Skin of body (tissue), 2 donors: Measurements from ENCODE around the gene NAV2. TPM values are rescaled to one million over a fixed set of nuclear protein-coding genes. Genes with fewer than 3 reads are reported as not detected.
"Not testable (repeated sequence)": the region's sequence is repeated elsewhere in the genome, so short reads cannot be mapped to it uniquely, and the experiment has no call there.

Experiments used
- DNase-seq: peaks from one replicate; lab custom pipeline; 2025; lab: John Stamatoyannopoulos, UW
- total RNA-seq: library from RNA; depleted of rRNA; stranded (reverse); fragments of >200 nt; gene quantifications from one replicate; pipeline ENCODE4 v1.2.3, GENCODE V29; 2014

The NAV2 gene
- total RNA-seq, 1 donor from 2014 or later: 13.6 TPM

DNA sequence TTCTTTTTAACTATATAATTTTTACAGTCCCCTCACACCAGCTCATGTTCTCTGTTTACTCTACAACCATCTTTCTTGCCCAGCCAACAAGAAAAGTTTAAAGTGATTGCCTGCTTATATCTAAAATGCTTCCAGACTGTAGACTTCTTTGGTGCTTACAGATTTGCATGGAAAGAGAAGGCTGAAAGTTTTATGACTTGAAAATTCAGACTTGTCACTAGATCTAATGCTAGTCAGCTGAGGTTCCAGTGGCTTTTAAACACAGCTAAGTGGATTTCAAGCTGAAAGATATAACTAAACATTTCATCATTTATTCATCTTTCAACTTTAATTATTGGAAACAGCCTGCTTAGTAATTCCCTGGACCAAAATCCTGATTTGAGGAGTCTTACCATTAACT, 178.4 kb downstream of the NAV2 start:
- no peak for DNase-seq

DNA sequence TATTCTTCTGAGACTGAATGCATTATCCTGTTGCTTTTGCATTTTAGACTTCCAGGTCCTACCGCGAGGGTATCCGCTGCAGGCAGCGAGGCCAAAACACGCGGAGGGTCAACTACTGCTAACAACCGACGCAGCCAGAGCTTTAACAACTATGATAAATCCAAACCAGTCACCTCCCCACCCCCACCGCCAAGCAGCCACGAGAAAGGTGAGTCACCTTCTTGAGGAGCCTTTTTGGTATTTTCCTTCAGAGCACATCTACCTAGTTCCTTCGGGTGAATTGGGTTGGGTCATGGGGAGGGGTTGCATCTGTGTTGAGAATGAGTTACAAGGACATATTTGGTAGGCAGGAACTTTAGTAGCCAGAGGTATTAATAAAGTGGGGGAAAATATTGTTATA, 179.8 kb downstream of the NAV2 start:
- no peak for DNase-seq

DNA sequence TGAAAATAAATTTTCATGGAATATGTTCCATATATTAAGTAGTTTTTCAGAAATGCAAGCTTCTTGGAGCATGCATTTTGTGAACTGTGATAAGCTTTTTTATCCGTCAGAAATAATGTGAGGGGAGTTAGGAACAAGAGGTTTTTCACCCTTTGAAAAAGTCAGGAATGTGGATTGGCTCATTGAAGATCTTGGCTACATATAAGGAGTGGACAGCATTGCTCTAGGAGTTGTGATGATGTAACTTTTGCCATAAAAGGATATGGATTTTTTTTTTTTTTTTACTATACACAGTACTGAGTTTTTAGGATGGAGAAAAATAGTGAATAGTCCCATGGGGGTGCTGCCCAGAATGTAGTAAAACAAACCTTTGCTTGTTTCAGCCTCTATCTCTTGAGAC, 180.2 kb downstream of the NAV2 start:
- no peak for DNase-seq

DNA sequence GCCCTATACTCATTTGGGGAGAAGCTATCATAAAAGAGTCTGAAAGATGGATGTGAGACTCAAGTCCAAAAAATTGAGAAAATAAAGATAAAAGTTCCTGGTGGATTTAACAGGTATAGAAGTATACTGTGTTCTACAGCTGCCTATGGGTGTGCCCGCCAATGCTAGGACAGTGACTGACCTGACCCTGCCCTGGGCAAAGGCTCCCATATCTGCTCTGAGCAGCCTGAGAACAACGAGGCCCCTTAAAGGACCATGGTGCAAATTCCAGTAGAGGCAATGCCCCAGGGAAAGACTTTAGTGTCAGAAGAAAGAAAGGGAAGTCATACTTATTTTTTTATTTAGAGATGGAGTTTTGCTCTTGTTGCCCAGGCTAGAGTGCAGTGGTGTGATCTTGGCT, 181.8 kb downstream of the NAV2 start:
- no peak for DNase-seq

DNA sequence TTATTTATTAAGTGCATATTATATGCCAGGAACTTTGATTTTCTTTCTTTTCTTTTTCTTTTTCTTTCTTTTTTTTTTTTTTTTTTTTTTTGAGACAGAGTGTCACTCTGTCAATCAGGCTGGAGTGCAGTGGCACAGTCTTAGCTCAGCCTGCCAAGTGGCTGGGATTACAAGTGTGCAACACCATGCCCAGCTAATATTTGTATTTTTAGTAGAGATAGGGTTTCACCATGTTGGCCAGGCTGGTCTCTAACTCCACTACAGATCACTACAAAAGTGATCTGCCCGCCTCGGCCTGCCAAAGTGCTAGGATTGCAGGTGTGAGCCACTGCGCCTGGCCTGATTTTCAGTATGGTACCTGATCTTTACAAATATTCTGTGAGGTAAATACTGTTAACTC, 182.4 kb downstream of the NAV2 start:
- not testable (repeated sequence) for DNase-seq

DNA sequence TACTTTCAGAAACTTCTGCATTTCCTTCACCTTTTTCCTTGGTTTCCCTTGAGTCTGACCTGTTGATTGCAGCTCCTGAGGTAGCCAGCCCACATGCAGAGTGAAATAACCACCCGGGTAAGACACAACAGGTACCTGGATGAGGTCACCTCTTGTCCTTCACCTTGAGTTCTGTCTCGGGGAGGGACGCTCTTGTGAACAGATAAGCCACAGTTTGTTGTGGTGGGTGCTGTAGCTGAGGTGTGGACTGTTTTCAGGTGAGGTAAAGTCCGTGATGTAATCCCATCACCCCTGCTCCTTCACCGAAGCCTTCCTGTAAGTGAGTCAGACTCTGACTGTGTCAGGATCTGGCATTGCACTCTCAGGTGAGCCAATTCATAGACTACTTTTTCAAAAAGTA, 183.1 kb downstream of the NAV2 start:
- DNase-seq: no peak

DNA sequence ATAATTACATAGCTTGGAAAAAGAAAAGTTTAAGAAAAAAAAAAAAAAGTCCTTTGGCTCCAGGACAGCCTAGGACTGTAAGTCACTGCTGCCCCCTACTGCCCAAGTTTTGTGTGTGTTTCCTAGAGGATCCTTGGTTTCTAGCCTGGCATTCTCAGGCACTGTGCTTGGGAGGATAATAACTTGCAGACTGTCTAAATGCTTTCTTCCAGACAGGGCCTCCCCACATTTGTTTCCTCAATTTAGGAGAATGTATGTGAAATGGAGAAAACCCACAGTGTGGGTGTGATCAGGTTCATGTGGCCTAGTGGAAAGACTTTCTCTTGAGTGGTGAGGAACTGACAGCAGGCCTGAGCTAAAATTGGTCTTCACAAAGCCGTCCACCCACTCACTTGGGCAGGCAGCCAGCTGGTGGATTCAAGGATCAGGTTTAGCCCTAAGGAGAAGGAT, 191.0 kb downstream of the NAV2 start:
- peak; percentile 71 for DNase-seq

DNA sequence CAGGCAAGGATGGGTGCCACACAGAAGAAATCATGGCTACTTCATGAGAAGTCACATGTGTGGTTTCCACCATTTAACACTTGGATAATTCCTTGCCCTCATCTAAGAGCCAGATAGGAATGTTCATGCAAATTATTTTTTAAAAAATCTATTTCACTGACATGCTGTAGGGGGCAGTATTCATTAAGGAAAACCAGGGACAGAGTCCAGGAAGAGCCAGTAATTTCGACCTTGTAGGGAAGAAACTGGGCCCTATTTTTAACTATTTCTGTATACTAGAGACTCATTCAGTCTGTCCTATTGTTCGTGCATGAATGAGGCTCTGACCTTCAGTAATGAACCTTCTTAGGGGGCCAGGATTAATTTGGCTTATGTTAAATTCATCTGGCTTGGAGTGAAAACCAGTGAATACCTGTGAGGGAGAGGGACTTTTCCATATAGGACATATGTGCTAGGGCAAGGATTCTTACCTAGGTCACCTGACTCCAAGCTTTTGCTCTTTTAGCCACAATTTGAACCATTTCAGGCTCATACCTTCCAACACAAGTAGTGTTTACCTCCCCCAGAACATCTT, 192.7 kb downstream of the NAV2 start:
- peak; percentile 7 for DNase-seq

DNA sequence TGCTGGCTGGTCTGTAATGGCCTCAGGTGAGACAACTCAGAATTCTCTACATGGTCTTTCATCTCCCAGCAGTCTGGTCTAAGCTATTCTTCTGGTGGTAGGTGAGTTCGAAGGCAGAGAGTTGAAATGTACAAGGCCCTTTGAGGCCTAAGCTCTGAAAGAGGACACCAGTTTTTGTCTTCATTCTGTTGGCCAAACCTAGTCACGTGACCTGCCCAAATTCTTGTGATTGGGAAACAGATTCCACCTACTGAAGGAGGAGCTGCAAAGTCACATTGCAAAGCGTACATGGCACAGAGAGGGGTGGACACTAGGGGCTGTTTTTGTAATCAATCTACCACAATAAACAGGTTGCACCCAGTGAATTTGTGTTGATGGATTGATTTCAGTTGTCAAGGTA, 193.5 kb downstream of the NAV2 start:
- no peak for DNase-seq

DNA sequence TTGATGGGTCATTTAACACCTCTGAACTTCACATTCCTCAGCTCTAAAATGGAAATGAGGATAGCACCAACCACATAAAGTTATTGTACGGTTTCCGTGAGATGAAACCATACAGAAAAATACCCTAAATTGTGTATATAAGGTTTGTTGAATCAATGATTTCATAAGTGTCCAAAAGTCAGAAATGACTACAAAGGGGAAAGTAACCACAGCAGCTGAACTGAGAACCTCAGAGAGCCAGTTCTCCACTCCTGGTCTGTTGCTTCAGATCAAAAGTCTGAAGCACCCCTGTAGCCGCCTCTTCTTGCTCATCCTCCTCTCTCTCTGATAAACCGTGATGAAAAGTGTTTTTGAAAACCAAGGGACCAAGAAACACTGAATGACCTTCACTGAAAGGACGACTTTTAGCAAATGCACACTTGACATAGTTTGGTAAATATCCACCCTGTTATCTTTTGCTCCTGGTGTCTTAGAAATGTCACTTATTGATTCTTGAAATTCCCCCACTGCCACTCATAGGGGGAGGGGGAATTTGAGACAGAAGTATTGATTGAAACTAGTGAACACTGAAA, 194.5 kb downstream of the NAV2 start:
- no peak for DNase-seq

DNA sequence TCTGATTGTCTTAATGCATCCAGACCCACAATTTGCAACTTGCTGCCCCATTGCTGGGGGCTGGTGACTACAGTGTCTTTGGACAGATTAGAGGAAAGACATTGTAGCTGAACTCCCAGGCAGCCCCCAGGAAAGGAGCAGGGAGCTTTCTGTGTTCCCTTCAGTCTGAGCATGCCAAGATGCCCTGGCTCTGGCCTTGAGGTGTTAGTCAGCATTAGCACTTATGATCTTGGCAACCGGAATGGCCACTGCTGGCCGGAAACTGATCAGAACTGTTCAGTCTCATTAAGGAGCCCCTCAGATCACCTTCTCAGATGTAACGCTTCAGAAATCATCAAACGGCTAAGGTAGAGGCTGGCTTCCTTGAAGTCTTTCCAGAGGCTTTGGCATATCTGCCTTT, 195.2 kb downstream of the NAV2 start:
- DNase-seq: no peak

DNA sequence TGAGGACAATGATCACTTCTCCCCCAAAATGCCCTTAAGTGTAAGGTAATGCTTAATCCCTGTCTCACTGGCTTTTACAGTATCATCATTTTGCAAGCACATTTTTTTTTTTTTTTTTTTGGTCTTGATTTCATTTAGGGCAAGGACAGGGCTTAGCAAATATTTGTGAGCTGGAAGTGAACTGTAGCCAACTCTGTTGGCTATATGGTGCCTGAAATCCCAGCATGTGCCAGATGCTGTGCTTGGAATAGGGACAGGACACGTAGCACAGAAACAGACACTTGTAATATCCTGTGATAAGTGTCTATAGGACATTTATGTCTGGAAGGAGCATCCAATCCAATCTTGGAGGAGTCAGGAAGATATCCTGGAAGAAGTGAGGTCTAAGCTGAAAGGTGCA, 198.3 kb downstream of the NAV2 start:
- DNase-seq: no peak

DNA sequence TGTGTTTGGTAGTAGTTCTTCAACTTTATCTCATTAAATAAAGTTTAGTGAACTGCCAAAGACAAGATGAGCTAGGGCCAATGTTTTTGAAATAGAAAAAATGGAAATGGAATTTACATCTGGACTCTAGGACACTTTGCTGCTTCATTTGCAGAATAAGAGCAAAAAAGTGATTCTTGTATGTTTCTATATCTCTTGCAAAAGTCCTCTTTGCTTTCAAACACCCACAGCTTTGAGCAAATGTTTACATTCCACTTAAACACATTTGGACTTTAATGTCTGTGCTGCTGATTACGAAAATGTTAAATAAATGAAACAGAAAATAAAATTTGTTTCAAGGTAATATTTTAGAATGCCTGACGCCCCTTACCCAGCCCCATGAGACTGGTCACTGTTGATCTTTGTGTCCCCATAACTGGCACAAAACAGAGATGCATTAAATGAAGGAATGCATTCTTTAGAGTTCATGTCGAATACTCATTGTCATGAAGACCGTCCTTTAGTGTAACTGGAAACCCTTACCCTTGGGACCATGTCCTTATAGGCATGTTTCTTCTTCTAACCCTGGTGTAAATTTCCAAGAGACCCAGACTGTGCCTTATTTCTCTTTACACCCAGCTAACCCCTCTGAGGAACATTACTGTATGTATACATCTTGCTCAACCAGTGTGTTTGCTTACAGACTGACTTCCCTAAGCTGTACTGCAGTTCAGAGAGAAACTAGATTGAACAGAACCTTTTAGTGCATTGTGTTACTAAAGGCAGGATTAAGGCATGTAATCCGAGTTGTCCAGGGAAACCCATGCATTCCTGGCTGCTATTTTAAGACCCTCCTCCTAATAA, 199.7 kb downstream of the NAV2 start:
- DNase-seq: no peak

DNA sequence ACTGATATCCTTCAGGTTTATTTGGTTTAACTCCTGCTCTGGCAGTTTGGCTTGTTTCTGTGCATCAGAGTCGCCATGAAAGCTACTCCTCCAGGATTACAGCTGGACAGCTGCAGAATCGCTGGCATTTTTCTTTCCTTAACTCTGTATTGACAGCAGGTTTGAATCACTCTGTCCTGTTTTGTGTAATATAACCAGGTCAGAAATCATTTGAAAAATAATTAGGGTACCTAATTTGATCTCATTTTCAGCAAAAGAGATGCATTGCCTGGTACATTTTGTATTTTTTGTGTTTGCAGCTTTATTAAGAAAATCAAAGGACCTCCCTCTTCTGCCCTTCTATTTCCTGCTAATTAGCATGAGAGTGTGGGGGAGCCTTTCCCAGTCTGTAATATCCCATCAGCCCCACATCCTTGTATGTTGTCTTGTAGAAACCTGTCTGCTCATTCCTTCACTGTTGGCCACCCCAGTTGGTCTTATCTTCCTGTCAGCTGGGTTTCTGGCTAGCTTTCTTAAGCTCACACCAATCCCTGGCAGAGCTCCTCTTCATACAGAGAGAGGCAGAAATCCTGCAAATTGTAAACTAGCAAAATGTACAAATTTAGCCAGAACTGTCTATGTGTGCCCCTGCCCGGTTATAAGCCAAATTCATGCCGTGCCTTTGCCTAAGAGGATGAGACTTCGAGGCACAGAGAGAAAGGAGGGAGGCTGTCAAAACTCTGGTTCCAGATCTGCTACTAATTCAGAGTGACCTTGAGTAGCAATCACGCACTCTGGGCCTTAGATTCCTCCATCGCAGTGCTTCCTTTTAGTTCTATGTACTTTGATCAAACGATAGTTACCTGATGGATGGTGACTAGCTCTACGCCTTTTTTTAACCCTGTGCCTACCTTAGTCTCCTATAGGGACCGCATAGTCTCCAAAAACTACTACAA, 200.6 kb downstream of the NAV2 start:
- DNase-seq: no peak

DNA sequence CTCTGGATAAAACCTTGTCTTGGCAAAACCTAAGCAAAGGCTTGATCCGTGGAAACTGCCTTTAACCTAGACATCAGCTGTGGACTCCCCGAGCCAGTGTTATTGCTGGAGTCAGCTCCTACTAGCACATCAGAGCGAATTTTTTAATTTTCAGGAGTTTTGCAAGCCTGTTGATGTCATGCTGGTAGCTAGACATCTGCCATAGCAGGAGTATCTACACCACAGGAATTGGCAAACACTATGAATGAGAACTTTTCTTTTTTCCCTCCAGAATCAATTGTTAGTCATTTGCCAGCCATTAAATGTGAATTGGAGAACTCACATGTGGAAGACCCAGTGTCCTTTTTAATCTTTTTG, 201.2 kb downstream of the NAV2 start:
- DNase-seq: no peak

DNA sequence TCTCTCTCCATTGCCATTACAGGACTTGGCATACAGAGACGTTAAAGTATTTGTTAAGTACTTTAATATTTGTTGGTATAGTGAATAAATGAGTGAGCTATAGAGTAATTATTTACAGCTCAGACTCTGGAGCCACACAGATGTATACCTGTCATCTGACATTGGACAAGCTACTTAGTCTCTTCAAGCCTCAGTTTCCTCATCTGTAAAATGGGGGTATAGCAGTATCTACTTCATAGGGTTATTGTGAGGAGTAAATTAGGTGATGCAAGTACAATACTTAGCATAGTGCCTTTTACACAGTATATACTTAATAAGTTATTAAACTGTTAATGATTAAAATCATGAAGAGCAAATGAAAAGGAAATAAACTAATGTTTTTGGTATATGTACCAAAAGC, 203.2 kb downstream of the NAV2 start:
- no peak for DNase-seq

DNA sequence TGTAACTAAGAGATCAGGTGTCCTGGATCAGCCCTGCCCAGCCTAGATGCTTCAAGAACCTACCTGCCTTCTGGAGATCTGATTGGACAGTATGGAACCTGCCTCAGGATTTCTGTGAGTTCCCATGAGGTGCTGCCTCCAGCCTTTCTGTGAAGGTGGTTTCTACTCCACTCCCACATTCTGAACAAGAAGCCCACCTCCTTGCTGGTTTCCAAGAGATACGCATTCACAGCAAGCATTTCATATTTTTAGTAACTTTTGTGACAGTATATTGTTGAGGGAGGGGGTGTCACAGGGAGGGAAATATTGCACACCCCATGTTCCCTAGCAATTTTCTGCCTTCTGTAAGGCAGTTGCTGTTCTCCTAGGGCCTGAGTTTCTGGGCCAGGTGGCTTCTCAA, 204.4 kb downstream of the NAV2 start:
- no peak for DNase-seq

DNA sequence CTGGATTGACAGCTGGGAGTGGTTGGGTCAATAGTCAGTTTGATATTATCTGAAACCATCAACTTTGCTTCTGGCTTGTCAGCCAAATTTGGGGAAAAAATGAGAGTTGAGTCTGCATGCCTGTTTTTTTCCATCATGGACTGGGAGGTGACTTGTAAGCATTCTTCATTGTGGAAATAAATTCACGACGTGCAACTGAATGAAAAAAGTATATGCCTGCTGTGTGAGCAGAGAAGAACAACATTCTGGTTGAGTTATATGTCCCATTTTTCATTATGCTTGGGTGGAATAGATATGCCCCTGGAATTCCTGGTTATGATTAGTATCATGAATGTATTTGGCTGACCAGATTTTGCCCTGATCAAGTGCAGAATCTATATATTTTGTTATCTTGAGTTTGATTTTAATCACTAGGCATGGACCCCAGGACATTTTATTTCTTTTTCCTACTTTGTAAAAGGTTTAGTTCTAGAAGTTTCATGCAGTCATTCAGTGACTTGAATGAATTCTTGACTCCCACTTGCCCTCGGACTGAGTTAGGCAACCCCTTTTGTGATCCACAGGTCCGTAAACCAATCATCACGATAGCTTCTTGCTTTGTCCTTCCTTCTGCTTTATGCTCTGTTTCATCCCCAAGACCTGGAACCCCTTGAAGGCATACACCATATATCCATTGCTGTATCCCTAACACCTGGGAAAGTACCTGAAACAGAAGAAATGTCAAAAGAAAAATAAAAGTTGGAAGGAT, 205.8 kb downstream of the NAV2 start:
- no peak for DNase-seq

DNA sequence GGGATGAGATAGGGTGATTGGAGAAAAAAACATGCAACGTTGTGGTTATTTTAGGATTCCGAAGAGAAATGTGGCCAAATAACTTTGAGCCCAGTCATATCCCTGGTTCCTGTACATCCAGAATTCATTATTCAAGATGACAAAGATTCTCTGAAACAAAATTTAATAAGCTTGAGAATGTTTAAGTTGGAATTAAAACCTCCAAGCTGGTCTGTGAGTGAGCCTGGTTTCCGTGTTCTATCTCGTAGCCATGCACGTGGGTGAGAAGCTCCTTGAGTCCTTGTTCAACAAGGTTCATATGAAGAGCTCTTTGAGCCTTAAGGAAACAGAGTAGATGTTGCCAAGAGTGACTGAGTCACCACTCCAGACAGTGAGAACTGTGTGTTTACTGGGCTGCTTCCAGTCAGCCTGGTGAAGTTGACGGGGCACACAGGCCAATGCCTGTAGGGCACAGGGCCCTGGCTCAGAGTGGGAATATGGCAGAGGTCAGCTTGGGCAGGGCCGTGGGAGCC, 206.5 kb downstream of the NAV2 start:
- no peak for DNase-seq

DNA sequence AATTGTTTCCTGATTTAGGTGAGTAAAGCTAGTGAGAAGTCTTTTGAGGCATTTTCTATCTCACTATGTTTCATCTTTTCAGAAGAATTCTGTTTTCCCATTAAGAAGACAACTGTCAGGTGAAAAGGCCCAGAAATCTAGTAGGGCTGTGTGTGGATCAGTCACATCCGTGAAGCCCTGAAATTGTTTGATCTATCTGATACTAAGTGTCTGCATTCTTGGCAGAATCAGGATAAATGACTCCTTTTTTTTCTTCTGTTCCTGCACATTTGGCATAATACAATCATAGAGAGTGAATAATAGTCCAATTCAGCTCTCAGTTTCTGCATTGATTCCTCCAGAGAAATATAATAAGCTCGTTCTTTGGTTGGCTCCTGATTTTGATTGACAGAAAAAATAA, 208.3 kb downstream of the NAV2 start:
- no peak for DNase-seq
